Measurements from ENCODE around the gene FBXO45. TPM values are rescaled to one million over a fixed set of nuclear protein-coding genes. Genes with fewer than 3 reads are reported as not detected.

FBXO45 gene
- total RNA-seq, 1 experiment from 2014 or later = 16.0 TPM

GRCh38 chr3:196523841-196524240 lies 44.6 kb upstream of the FBXO45 start:
- TF ChIP-seq CTCF (IDR thresholded peaks at IDR 0.05; ENCODE audit: unreplicated experiment) = no peak
- ChIA-PET POLR2A (interaction anchor here (0.7 to 0.9 kb wide), 2 partner anchors 45 to 630 kb away, joined by 3 to 4 read pairs; partner anchors contain the start of genes FBXO45 and WDR53), CTCF (interaction anchor here (0.6 to 1.6 kb wide), 5 partner anchors 14 to 272 kb away, joined by 3 to 6 read pairs (median 3); no protein-coding TSS in a partner anchor)
- no peak overlapping the region for H3K4me3 Mint-ChIP-seq (ENCODE audit: unreplicated experiment)
- intact Hi-C loops (cut with micrococcal nuclease) = no loop called here
- H3K36me3 Mint-ChIP-seq (ENCODE audit: insufficient read depth, unreplicated experiment) = no peaks in the 10 kb centered on the region
- H3K27ac Mint-ChIP-seq (ENCODE audit: low read depth, unreplicated experiment) = no peak overlapping the region
- peaks cover 8% of the 10 kb centered on the region for H3K9me3 Mint-ChIP-seq (ENCODE audit: unreplicated experiment)
- H3K4me1 Mint-ChIP-seq (ENCODE audit: insufficient read depth, unreplicated experiment) = peaks cover 12% of the 10 kb centered on the region
- no peak for DNase-seq (ENCODE audit: unreplicated experiment)
- H3K27me3 Mint-ChIP-seq (ENCODE audit: insufficient read depth, unreplicated experiment) = no peaks in the 10 kb centered on the region
- no TSS peak for BruUV-seq (replicated peaks)

GRCh38 chr3:196524527-196524926 lies 43.9 kb upstream of the FBXO45 start:
- ChIA-PET CTCF (interaction anchor here (0.6 to 1.6 kb wide), 5 partner anchors 15 to 524 kb away, joined by 3 to 5 read pairs (median 3); no protein-coding TSS in a partner anchor), POLR2A (interaction anchor here (0.9 kb wide), 1 partner anchor 44 kb away, joined by 4 read pairs; the partner anchor contains the start of genes FBXO45 and WDR53)
- peaks cover 12% of the 10 kb centered on the region for H3K4me1 Mint-ChIP-seq (ENCODE audit: insufficient read depth, unreplicated experiment)
- peaks cover 8% of the 10 kb centered on the region for H3K9me3 Mint-ChIP-seq (ENCODE audit: unreplicated experiment)
- no peaks in the 10 kb centered on the region for H3K36me3 Mint-ChIP-seq (ENCODE audit: insufficient read depth, unreplicated experiment)
- BruUV-seq (replicated peaks) = no TSS peak
- TF ChIP-seq CTCF (IDR thresholded peaks at IDR 0.05; ENCODE audit: unreplicated experiment) = no peak
- H3K27me3 Mint-ChIP-seq (ENCODE audit: insufficient read depth, unreplicated experiment) = no peaks in the 10 kb centered on the region
- H3K27ac Mint-ChIP-seq (ENCODE audit: low read depth, unreplicated experiment) = no peak overlapping the region
- H3K4me3 Mint-ChIP-seq (ENCODE audit: unreplicated experiment) = no peak overlapping the region
- peak; percentile 25 for DNase-seq (ENCODE audit: unreplicated experiment)
- intact Hi-C loops (cut with micrococcal nuclease) = no loop called here

DNA sequence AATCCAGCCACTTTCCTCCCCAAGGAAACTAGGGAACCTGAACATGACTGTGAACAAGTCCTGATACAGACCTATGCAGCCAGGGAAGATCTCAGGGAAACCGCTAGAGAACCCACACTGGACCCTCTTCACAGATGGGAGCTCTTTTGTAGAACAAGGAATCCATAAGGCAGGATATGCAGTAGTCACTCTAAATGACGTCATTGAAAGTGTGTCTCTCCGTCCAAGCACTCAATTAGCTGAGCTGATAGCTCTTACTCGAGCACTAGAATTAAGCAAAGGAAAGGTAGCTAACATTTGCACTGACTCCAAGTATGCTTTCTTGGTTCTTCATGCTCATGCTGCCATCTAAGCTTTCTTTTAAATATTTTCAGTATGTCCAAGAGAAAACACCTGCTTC lies 43.3 kb upstream of the FBXO45 start:
- BruUV-seq (replicated peaks) = no TSS peak
- Mint-ChIP-seq H3K27ac (ENCODE audit: low read depth, unreplicated experiment) (no peak overlapping the region), H3K4me1 (ENCODE audit: insufficient read depth, unreplicated experiment) (peaks cover 12% of the 10 kb centered on the region), H3K4me3 (ENCODE audit: unreplicated experiment) (no peak overlapping the region), H3K9me3 (ENCODE audit: unreplicated experiment) (peaks cover 8% of the 10 kb centered on the region), H3K36me3 (ENCODE audit: insufficient read depth, unreplicated experiment) (no peaks in the 10 kb centered on the region), H3K27me3 (ENCODE audit: insufficient read depth, unreplicated experiment) (no peaks in the 10 kb centered on the region)
- DNase-seq (ENCODE audit: unreplicated experiment) = no peak
- ChIA-PET CTCF (interaction anchor here (0.6 to 0.7 kb wide), 2 partner anchors 41 to 163 kb away, joined by 3 read pairs; no protein-coding TSS in a partner anchor), POLR2A (interaction anchor here (1.3 kb wide), 1 partner anchor 21 kb away, joined by 7 read pairs; no protein-coding TSS in a partner anchor)
- no peak for TF ChIP-seq CTCF (IDR thresholded peaks at IDR 0.05; ENCODE audit: unreplicated experiment)
- intact Hi-C loops (cut with micrococcal nuclease) = no loop called here

- H3K36me3 Mint-ChIP-seq (ENCODE audit: insufficient read depth, unreplicated experiment) = no peaks in the 10 kb centered on the region
- H3K9me3 Mint-ChIP-seq (ENCODE audit: unreplicated experiment) = peaks cover 8% of the 10 kb centered on the region
- H3K4me3 Mint-ChIP-seq (ENCODE audit: unreplicated experiment) = peak overlapping the region; percentile 52
- TF ChIP-seq CTCF (IDR thresholded peaks at IDR 0.05; ENCODE audit: unreplicated experiment) = peak; percentile 44
- intact Hi-C loops (cut with micrococcal nuclease) = no loop called here
- H3K27me3 Mint-ChIP-seq (ENCODE audit: insufficient read depth, unreplicated experiment) = no peaks in the 10 kb centered on the region
- BruUV-seq (replicated peaks) = no TSS peak
- H3K27ac Mint-ChIP-seq (ENCODE audit: low read depth, unreplicated experiment) = no peak overlapping the region
- ChIA-PET POLR2A (interaction anchor here (0.6 to 1.5 kb wide), 6 partner anchors 26 to 239 kb away, joined by 3 to 12 read pairs (median 3); partner anchors contain the start of genes FBXO45, RNF168 and WDR53), CTCF (interaction anchor here (0.5 to 1.5 kb wide), 16 partner anchors 10 to 543 kb away, joined by 3 to 7 read pairs (median 3); partner anchors contain the start of genes FBXO45 and WDR53)
- DNase-seq (ENCODE audit: unreplicated experiment) = peak; percentile 56
- peaks cover 12% of the 10 kb centered on the region for H3K4me1 Mint-ChIP-seq (ENCODE audit: insufficient read depth, unreplicated experiment)
Measured at GRCh38 chr3:196528639-196529233, 39.7 kb upstream of the FBXO45 start.
